22Rv1 (cell line): ENCODE measurements around the gene ADGRA3.

ENCODE experiments used
- H3K27ac ChIP-seq: fragments of 450-650 bp; 2 replicates; pipeline ENCODE4 v1.5.1; 2017
- CTCF ChIP-seq: fragments of 450-650 bp; IDR thresholded peaks from 2 replicates; pipeline ENCODE4 v1.5.1; 2017; ENCODE audit warnings: mild to moderate bottlenecking
- ZFX ChIP-seq: fragments of 450-650 bp; IDR thresholded peaks from 2 replicates; pipeline ENCODE4 v1.6.1; 2017; ENCODE audit warnings: antibody characterized with exemption, borderline replicate concordance

ADGRA3 gene

DNA sequence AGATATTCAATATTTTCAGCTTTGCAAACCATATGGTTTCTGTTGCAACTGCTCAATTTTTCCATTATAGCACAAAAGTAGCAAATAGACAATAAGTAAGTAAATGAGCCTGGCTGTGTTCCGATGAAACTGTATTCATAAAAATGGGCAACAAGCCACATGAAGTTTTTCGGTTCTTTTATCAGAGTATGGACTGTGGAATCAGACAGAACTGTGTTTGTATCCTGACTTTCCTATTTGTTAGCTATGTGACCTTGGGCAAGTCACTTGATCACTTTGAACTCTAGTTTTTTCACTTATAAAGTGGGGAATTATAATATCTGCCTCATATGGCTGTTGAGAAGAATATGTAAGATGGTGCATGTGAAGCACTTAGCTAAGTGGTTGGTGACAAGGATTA lies 23.4 kb upstream of the ADGRA3 start:
- no peak overlapping the region for H3K27ac ChIP-seq
- TF ChIP-seq ZFX, result no peak
- no peak for TF ChIP-seq CTCF

DNA sequence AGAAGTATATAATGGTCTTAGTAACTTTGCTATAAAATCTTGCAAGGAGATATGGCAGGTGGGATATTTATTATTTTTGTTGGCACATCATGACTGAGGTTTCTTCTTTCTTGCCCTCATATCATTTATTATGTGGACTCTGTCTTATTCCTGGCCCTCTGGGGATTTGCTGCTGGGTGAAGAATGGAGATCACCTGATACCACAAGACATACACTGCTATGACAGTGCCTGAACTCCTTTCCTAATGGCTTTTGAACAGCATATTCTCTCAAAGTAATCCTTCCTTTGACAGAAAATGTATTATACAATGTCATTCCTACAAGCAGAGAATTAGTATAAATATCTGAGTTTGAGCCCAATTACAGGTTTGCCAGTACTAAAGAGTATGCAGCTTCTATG lies 22.0 kb upstream of the ADGRA3 start:
- H3K27ac ChIP-seq, result no peak overlapping the region
- no peak for TF ChIP-seq CTCF
- TF ChIP-seq ZFX, result no peak

DNA sequence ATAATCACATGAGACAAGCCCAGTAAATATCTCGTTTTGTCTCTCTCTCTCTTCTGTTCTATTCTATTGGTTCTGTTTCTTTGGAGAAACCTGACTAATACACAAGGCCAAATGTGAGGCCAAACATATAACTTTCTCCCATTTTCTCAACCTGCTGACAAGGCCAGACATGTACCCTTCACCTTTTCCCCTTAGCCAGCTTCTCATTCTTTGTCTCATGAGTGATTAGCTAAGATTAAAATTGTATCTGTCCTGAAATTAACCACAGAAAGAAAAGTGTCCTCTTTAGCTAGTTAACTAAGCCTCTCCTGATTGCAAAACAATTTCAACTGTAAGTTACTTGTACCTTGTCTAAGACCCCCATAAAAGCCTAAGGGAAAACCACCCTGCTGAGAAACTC lies 18.5 kb upstream of the ADGRA3 start:
- H3K27ac ChIP-seq, result no peak overlapping the region
- TF ChIP-seq CTCF (no peak), ZFX (no peak)

GRCh38 chr4:22532896-22533295 lies 17.0 kb upstream of the ADGRA3 start:
- TF ChIP-seq CTCF (no peak), ZFX (no peak)

DNA sequence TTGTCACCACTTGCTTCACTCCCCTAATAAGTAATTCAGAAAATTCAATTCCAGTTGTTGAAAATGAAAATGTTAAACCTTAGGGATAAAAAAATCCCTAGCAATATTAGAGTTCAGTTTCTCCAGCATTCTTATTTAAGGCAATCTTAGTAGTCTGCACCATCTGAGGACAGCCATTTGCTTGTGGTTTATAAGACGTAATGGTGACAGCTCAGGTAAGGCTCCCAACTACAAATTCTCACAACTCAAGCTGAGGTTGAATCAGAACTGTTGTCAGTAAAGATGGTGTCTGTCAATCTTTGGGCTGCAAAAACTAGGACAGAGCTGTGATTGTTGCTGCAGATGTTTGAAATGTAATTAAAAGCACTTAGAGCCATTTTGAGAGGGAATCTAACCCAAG lies 16.3 kb upstream of the ADGRA3 start:
- no peak overlapping the region for H3K27ac ChIP-seq
- TF ChIP-seq CTCF (no peak), ZFX (no peak)

More at GRCh38 chr4:22532896-22533295, 17.0 kb upstream of the ADGRA3 start:
- H3K27ac ChIP-seq, result no peak overlapping the region

DNA sequence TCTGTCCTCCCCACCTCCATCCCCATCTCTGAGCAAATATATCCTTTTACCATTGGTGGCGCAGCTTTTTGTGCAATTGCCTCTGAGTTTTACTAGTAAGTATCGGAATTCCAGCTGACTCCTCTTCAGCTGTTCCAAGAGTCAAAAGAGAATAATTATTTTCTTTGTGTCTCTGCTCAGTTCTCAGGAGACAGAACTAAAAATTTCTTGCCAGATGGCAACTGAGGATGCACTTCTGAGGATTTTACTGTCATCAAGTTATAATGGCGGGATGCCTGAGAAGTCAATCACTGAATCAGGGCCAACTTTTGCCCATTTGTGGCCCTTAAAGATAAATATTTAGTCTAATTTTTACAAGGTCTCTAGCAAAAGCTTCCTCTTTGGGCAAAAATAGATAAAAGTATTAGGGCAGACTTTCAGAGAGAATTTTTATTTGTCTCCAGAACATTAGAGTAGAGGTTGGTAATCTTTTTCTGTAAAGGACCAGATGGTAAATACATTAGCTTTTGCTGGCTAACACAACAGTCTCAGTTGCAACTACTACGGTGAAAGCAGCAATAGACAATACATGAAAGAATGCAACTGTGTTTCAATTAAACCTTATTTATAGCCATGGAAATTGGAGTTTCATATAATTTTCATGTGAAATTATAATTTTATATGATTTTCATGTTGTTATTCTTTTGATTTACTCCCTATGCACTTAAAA lies 15.6 kb upstream of the ADGRA3 start:
- TF ChIP-seq CTCF, result peak; percentile 4; the same call in 1 of the 2 replicates
- TF ChIP-seq ZFX, result no peak
- no peak overlapping the region for H3K27ac ChIP-seq

DNA sequence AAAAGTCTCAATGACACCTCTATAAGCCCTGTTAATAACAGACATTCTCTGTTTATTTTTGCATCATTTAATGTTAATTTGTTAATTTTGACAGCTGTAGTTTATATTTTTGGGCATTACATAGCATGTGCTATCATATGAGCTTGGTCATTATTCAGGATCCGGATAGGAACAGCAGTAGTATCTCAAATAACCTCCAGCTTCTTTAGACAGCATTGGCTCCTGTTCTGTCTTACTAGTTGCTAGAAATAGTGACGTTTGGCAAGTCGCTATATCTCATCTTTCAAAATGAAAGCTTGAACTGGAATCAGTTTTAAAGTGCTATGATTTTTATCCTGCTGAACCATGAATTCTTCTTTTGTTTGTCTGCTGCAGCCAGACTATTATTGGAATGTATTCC lies 9.0 kb upstream of the ADGRA3 start:
- H3K27ac ChIP-seq, result no peak overlapping the region
- no peak for TF ChIP-seq ZFX
- TF ChIP-seq CTCF, result no peak
